HEK293 (cell line): ENCODE data around the gene NMNAT1.

Experiments
- EGR2 ChIP-seq: fragments of 450-650 bp; formaldehyde crosslinking; IDR thresholded peaks from 2 replicates; pipeline ENCODE4 v1.5.1; 2016; ENCODE audit warnings: low read depth, missing biosample characterization, missing genetic modification characterization
- HOXA7 ChIP-seq: sonication (generic); formaldehyde crosslinking; IDR thresholded peaks from 2 replicates; pipeline ENCODE4 v1.8.1; 2022; ENCODE audit warnings: missing genetic modification reagents, borderline replicate concordance
- KLF9 ChIP-seq: fragments of 450-650 bp; formaldehyde crosslinking; IDR thresholded peaks from 2 replicates; pipeline ENCODE4 v1.5.1; 2016; ENCODE audit warnings: missing biosample characterization, missing genetic modification characterization, low read depth
- SP2 ChIP-seq: fragments of 450-650 bp; formaldehyde crosslinking; IDR thresholded peaks from 2 replicates; pipeline ENCODE4 v1.5.1; 2016; ENCODE audit warnings: missing biosample characterization, missing genetic modification characterization
- TRIM28 ChIP-seq: IDR thresholded peaks from 2 replicates; pipeline ENCODE4 v1.6.1; 2011; ENCODE audit warnings: low read length, control low read depth, borderline replicate concordance
- YY1 ChIP-seq: fragments of 450-650 bp; formaldehyde crosslinking; IDR thresholded peaks from 2 replicates; pipeline ENCODE4 v1.5.1; 2018; ENCODE audit warnings: missing biosample characterization, missing genetic modification characterization
- ZBTB11 ChIP-seq: fragments of 450-650 bp; formaldehyde crosslinking; conservative IDR thresholded peaks from 2 replicates; pipeline ENCODE4 v1.5.1; 2016; ENCODE audit warnings: low read depth, missing biosample characterization, missing genetic modification characterization
- ZBTB20 ChIP-seq: fragments of 450-650 bp; formaldehyde crosslinking; IDR thresholded peaks from 2 replicates; pipeline ENCODE4 v1.5.1; 2016; ENCODE audit warnings: missing biosample characterization, missing genetic modification characterization
- ZBTB8A ChIP-seq: fragments of 450-650 bp; formaldehyde crosslinking; IDR thresholded peaks from 2 replicates; pipeline ENCODE4 v1.5.1; 2016; ENCODE audit warnings: missing biosample characterization, missing genetic modification characterization
- ZNF311 ChIP-seq: fragments of 450-650 bp; formaldehyde crosslinking; IDR thresholded peaks from 2 replicates; pipeline ENCODE4 v1.5.1; 2017; ENCODE audit warnings: missing biosample characterization, missing genetic modification characterization, borderline replicate concordance
- ZNF394 ChIP-seq: fragments of 450-650 bp; formaldehyde crosslinking; IDR thresholded peaks from 2 replicates; pipeline ENCODE4 v1.5.1; 2016; ENCODE audit warnings: missing biosample characterization, missing genetic modification characterization, mild to moderate bottlenecking, moderate library complexity, borderline replicate concordance
- ZNF561 ChIP-seq: fragments of 450-650 bp; IDR thresholded peaks from 2 replicates; pipeline ENCODE4 v1.5.1; 2018; ENCODE audit warnings: missing biosample characterization, missing genetic modification characterization, borderline replicate concordance
- ZNF621 ChIP-seq: fragments of 450-650 bp; formaldehyde crosslinking; IDR thresholded peaks from 2 replicates; pipeline ENCODE4 v1.5.1; 2017; ENCODE audit warnings: missing biosample characterization, missing genetic modification characterization
- ZNF707 ChIP-seq: fragments of 450-650 bp; formaldehyde crosslinking; IDR thresholded peaks from 2 replicates; pipeline ENCODE4 v1.5.1; 2016; ENCODE audit warnings: missing biosample characterization, missing genetic modification characterization
- ZNF747 ChIP-seq: fragments of 450-650 bp; formaldehyde crosslinking; IDR thresholded peaks from 2 replicates; pipeline ENCODE4 v1.5.1; 2016; ENCODE audit warnings: missing biosample characterization, missing genetic modification characterization
- ZNF792 ChIP-seq: fragments of 450-650 bp; formaldehyde crosslinking; IDR thresholded peaks from 2 replicates; pipeline ENCODE4 v1.5.1; 2016; ENCODE audit warnings: missing biosample characterization, missing genetic modification characterization
- ZXDB ChIP-seq: fragments of 450-650 bp; formaldehyde crosslinking; IDR thresholded peaks from 2 replicates; pipeline ENCODE4 v1.5.1; 2016; ENCODE audit warnings: missing biosample characterization, missing genetic modification characterization
- TF ChIP-seq, protein P1 (sequence below): fragments of 450-650 bp; formaldehyde crosslinking; IDR thresholded peaks from 2 replicates; pipeline ENCODE4 v1.5.1; 2016; ENCODE audit warnings: missing biosample characterization, missing genetic modification characterization
- TF ChIP-seq, protein P2 (sequence below): fragments of 450-650 bp; formaldehyde crosslinking; optimal IDR thresholded peaks from 2 replicates; pipeline ENCODE3; 2016; ENCODE audit warnings: missing biosample characterization, mild to moderate bottlenecking, missing genetic modification characterization
- TF ChIP-seq, protein P3 (sequence below): fragments of 450-650 bp; formaldehyde crosslinking; IDR thresholded peaks from 2 replicates; pipeline ENCODE4 v1.5.1; 2016; ENCODE audit warnings: missing biosample characterization, missing genetic modification characterization
- TF ChIP-seq, protein P4 (sequence below): fragments of 450-650 bp; formaldehyde crosslinking; IDR thresholded peaks from 2 replicates; pipeline ENCODE4 v1.5.1; 2017; ENCODE audit warnings: missing biosample characterization, mild to moderate bottlenecking, missing genetic modification characterization, moderate library complexity
- TF ChIP-seq, protein P5 (sequence below): fragments of 450-650 bp; formaldehyde crosslinking; IDR thresholded peaks from 2 replicates; pipeline ENCODE4 v1.5.1; 2016; ENCODE audit warnings: missing biosample characterization, missing genetic modification characterization, low read depth
- TF ChIP-seq, protein P6 (sequence below): fragments of 450-650 bp; formaldehyde crosslinking; IDR thresholded peaks from 2 replicates; pipeline ENCODE4 v1.5.1; 2016; ENCODE audit warnings: missing biosample characterization, missing genetic modification characterization

Gene NMNAT1

GRCh38 chr1:9910423-9911178, 32.7 kb upstream of the NMNAT1 start (continued):
- TF ChIP-seq ZXDB (tag by site-specific recombination) (peak; percentile 50), TRIM28 (peak; percentile 69; the same call in 1 of the 2 replicates), ZNF747 (tag by site-specific recombination) (no peak), ZNF707 (tag by site-specific recombination) (no peak), ZBTB20 (tag by site-specific recombination) (peak; percentile 82), ZNF561 (tag by site-specific recombination) (no peak), ZNF311 (tag by site-specific recombination) (no peak), ZNF621 (tag by site-specific recombination) (no peak), ZNF792 (tag by site-specific recombination) (no peak), ZBTB8A (peak; percentile 69), ZNF394 (peak; percentile 47; the same call in 1 of the 2 replicates), EGR2 (peak; percentile 91), YY1 (tag by site-specific recombination) (peak; percentile 69), KLF9 (peak; percentile 80), ZBTB11 (peak; percentile 25; the same call in 1 of the 2 replicates), HOXA7 (CRISPR knock-in tag) (no peak), SP2 (tag by site-specific recombination) (peak; percentile 97)
- TF ChIP-seq, protein P1, sequence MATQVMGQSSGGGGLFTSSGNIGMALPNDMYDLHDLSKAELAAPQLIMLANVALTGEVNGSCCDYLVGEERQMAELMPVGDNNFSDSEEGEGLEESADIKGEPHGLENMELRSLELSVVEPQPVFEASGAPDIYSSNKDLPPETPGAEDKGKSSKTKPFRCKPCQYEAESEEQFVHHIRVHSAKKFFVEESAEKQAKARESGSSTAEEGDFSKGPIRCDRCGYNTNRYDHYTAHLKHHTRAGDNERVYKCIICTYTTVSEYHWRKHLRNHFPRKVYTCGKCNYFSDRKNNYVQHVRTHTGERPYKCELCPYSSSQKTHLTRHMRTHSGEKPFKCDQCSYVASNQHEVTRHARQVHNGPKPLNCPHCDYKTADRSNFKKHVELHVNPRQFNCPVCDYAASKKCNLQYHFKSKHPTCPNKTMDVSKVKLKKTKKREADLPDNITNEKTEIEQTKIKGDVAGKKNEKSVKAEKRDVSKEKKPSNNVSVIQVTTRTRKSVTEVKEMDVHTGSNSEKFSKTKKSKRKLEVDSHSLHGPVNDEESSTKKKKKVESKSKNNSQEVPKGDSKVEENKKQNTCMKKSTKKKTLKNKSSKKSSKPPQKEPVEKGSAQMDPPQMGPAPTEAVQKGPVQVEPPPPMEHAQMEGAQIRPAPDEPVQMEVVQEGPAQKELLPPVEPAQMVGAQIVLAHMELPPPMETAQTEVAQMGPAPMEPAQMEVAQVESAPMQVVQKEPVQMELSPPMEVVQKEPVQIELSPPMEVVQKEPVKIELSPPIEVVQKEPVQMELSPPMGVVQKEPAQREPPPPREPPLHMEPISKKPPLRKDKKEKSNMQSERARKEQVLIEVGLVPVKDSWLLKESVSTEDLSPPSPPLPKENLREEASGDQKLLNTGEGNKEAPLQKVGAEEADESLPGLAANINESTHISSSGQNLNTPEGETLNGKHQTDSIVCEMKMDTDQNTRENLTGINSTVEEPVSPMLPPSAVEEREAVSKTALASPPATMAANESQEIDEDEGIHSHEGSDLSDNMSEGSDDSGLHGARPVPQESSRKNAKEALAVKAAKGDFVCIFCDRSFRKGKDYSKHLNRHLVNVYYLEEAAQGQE (tag by site-specific recombination) = no peak
- TF ChIP-seq, protein P2, sequence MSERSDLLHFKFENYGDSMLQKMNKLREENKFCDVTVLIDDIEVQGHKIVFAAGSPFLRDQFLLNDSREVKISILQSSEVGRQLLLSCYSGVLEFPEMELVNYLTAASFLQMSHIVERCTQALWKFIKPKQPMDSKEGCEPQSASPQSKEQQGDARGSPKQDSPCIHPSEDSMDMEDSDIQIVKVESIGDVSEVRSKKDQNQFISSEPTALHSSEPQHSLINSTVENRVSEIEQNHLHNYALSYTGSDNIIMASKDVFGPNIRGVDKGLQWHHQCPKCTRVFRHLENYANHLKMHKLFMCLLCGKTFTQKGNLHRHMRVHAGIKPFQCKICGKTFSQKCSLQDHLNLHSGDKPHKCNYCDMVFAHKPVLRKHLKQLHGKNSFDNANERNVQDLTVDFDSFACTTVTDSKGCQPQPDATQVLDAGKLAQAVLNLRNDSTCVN (tag by site-specific recombination) = peak; percentile 72
- TF ChIP-seq, protein P3, sequence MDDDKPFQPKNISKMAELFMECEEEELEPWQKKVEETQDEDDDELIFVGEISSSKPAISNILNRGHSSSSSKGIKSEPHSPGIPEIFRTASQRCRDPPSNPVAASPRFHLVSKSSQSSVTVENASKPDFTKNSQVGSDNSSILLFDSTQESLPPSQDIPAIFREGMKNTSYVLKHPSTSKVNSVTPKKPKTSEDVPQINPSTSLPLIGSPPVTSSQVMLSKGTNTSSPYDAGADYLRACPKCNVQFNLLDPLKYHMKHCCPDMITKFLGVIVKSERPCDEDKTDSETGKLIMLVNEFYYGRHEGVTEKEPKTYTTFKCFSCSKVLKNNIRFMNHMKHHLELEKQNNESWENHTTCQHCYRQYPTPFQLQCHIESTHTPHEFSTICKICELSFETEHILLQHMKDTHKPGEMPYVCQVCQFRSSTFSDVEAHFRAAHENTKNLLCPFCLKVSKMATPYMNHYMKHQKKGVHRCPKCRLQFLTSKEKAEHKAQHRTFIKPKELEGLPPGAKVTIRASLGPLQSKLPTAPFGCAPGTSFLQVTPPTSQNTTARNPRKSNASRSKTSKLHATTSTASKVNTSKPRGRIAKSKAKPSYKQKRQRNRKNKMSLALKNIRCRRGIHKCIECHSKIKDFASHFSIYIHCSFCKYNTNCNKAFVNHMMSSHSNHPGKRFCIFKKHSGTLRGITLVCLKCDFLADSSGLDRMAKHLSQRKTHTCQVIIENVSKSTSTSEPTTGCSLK (tag by site-specific recombination) = no peak
- TF ChIP-seq, protein P4, sequence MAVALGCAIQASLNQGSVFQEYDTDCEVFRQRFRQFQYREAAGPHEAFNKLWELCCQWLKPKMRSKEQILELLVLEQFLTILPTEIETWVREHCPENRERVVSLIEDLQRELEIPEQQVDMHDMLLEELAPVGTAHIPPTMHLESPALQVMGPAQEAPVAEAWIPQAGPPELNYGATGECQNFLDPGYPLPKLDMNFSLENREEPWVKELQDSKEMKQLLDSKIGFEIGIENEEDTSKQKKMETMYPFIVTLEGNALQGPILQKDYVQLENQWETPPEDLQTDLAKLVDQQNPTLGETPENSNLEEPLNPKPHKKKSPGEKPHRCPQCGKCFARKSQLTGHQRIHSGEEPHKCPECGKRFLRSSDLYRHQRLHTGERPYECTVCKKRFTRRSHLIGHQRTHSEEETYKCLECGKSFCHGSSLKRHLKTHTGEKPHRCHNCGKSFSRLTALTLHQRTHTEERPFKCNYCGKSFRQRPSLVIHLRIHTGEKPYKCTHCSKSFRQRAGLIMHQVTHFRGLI = peak; percentile 85
- TF ChIP-seq, protein P5, sequence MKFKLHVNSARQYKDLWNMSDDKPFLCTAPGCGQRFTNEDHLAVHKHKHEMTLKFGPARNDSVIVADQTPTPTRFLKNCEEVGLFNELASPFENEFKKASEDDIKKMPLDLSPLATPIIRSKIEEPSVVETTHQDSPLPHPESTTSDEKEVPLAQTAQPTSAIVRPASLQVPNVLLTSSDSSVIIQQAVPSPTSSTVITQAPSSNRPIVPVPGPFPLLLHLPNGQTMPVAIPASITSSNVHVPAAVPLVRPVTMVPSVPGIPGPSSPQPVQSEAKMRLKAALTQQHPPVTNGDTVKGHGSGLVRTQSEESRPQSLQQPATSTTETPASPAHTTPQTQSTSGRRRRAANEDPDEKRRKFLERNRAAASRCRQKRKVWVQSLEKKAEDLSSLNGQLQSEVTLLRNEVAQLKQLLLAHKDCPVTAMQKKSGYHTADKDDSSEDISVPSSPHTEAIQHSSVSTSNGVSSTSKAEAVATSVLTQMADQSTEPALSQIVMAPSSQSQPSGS (tag by site-specific recombination) = no peak
- TF ChIP-seq, protein P6, sequence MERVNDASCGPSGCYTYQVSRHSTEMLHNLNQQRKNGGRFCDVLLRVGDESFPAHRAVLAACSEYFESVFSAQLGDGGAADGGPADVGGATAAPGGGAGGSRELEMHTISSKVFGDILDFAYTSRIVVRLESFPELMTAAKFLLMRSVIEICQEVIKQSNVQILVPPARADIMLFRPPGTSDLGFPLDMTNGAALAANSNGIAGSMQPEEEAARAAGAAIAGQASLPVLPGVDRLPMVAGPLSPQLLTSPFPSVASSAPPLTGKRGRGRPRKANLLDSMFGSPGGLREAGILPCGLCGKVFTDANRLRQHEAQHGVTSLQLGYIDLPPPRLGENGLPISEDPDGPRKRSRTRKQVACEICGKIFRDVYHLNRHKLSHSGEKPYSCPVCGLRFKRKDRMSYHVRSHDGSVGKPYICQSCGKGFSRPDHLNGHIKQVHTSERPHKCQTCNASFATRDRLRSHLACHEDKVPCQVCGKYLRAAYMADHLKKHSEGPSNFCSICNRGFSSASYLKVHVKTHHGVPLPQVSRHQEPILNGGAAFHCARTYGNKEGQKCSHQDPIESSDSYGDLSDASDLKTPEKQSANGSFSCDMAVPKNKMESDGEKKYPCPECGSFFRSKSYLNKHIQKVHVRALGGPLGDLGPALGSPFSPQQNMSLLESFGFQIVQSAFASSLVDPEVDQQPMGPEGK (tag by site-specific recombination) = peak; percentile 84
